G401 (cell line): ENCODE data around the gene MINAR1. TPM values are rescaled to one million over a fixed set of nuclear protein-coding genes. Genes with fewer than 3 reads are reported as not detected.

Experiments
- DNase-seq: peaks from one replicate; pipeline ENCODE4 v3.0.0-alpha.2; 2015; ENCODE audit warnings: low spot score
- in situ Hi-C: cut with HindIII; loops from 2 replicates; pipeline ENCODE4 v1.10.0; 2016; ENCODE audit warnings: low sequenced_read_pairs, mixed read lengths
- total RNA-seq: library from RNA; depleted of rRNA; stranded (reverse); fragments of >200 nt; shearing (Covaris generic); gene quantifications from 2 replicates; pipeline ENCODE4 v1.2.3, GENCODE V29; 2014

Gene MINAR1
- total RNA-seq, 1 experiment from 2014 or later: 0.20 TPM

DNA sequence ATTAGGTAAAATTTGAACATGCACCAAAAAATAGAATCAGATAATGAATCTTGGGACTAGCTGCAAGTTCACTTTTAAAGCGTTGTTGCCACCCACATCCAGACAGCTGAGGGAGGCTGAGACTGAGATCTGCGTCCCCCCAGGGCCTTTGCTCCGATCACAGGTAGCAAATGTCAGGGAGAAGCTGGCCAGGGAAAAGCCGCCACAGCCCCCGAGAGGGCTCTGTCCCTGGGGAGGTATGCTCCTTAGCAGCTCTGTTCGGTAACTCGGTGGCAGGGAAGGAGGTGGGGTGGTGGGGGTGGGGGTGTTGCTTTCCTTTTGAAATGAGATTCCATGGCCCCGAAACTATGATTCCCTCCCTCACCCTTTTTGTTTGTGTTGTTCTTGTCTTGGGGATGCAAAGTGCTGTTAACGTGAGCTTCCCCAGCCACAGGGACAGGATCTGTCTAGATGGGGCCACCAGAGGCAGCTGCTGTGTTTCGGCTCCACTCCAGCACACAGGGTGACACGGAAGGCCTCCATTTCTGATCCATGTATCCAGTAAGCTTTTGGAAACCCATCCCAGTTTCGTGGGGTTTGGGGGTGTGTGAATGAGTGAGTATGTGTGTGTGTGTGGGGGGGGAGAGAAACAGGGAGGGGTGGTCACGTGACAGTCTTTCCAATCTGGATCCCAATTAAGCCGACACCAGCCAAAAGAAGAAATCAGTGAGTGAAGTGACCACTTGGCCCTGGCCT, 1.1 kb upstream of the MINAR1 start:
- DNase-seq: peak; percentile 72
- in situ Hi-C loops: no loop called here

DNA sequence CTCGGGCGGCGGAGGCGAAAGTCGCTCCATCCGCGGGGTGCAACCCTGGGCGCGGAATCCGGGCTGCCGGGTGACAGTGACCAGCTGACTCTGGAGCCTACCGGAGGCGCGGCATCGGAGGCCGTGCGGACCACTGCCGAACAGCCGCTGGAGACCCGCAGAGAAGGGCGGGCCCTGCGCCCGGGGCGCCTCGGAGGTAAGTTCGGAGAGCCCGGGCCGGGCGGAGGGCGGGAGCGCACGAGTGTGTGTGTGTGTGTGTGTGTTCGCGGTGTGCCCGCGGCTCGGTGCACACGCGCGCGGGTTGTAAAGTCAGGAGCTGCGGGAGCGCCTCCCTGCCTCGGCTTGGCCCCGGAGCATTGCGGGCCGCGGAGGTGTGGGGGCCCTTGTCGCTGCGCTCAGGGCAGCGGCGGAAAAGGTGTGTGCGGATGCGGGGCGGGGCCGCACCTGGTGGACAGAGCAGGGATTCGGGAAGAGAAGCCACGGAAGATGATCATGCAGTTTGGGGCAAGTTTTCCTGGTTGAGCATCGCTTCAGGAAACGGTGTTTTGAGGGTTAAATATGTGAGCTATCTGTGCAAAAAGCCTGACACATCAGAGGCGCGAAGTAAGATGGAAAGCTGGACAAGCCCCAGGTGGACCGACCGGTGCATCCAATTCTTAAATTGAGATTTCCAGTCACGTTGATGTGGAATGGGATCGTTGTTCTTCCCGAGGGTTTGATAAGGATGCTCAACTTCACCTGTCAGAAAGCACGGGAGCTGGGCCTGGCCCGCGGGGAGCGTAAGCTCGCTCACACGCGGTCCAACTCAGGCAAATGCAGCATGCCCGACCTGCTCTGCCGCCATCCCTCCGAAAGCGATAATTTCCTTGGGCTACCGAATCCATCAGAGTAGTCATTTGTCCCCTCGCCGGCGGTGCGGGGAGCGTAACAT, 474 bp downstream of the MINAR1 start:
- in situ Hi-C loops: no loop called here
- DNase-seq: peak; percentile 74

DNA sequence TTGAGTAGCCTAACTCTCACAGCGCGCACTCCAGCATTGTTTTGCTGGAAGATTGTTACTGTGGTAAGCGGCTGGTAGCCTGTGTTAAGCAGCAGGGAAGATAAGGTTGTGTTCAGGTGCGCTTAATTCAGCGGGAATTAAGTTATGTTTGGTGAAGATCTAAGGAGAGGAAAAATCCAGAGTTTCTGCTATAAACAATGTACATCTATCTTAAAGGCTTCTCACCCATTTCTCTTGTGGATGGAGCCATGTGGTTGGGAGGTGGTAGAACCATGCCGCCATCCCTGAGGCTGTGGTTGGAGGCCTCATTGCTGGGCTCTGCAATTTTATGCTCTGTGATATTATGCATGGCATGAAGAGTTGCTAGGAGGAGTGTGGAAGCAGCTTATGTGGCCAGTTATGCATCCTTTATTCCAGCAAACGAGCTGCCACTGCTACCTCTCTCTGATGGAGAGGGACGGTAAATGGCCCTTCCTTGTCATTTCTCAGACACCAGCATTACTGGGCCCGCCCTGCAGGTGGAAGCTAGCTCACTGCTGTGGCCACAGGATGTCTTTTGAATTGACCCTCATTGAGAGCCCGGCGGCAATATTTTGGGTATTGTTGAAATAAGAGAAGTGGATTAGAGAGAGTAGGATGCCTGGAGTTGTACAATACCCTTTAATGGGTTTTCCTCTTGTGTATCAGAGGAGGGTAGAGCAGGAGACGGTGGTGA, 1.3 kb downstream of the MINAR1 start:
- in situ Hi-C loops: no loop called here
- DNase-seq: peak; percentile 80

DNA sequence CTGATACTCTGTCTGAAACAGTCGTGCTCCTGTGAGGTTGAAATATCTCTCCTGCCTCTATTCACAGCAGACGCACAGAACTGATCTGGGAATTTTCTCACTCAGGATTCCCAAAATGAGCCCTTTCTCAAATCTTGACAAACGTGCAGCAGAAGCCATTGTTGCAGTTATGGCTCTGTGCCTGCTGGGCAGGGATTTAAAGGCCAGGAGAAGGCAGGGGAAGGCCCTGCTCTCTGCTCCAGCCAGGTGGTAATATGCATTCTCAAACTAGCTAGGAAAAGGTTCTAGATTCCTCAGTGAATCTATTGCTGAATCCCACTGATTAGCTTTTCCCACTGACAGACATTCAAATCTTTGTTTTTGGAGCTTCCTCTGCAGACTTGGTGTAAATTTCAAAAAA, 2.2 kb downstream of the MINAR1 start:
- DNase-seq: peak; percentile 74

DNA sequence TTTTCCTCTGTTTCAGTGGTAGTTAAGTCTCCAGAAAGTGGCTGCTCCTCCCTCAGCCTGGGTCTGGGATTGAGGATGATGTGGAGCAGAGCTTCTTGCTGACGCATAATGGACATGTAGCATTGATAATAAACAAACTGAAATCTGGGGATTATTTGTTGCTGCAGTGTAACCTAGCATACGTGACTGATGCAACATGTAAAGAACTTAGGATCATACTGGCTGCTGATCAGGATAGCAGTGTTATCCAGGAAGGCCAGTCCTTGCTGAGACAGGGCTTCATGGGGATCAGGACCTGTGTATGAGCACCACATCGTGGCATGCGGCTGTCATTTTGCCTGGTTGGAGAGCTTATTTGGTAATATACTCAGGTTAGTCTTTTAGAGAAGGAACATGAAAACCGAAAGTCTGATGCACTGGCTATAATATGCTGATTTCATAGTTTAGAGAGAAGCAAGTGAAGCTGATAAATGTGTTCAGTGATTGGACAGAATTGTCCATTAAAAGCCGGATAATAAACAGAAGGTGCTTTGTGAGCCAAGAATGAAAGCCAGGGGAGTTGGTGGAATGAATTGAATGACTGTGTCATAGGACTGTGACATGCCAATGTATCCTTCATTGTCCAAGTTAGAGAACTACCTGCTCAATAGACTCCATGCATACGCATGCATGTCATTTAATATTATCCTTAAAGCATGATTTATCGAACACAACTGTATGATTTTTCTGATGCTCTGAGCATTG, 4.1 kb downstream of the MINAR1 start:
- no peak for DNase-seq
- in situ Hi-C loops: no loop called here

More for the DNA sequence above, 2.2 kb downstream of the MINAR1 start:
- in situ Hi-C loops: no loop called here

DNA sequence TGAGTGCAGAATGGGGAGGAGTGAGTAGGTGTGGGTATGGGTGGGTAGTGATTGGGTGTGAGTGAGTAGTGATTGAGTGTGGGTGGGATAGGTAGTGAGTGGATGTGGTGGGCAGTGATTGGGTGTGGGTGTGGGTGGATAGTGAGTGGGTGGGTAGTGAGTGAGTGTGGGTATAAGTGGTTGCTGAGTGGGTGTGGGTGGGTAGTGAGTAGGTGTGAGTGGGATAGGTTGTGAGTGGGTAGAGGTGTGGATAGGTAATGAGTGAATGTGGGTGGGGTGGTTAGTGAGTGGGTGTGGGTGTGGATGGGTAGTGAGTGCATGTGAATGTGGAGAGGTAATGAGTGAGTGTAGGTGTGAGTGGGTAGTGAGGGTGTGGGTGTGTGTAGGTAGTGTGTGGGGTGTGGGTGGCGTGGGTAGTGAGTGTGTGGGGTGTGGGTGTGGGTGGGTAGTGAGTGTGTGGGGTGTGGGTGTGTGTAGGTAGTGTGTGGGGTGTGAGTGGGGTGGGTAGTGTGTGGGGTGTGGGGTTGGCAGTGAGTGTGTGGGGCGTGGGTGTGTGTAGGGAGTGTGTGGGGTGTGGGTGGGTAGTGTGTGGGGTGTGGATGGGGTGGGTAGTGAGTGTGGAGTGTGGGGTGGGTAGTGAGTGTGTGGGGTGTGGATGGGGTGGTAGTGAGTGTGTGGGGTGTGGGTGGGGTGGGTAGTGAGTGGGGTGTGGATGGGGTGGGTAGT, 5.3 kb downstream of the MINAR1 start:
- in situ Hi-C loops: no loop called here
- no peak for DNase-seq

DNA sequence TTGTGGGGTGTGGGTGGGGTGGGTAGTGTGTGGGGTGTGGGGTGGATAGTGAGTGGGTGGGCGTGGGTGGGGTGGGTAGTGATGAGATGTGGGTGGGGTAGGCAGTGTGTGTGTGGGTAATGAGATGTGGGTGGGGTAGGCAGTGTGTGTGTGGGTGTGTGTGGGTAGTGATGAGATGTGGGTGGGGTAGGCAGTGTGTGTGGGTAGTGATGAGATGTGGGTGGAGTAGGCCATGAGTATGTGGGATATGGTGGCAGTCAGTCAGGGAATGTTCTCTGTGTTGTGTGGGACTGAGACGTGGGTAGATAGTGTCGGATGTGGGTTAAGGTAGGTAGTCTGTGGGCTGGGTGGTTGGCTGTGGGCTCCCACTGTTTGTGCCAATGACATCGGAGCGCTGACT, 7.1 kb downstream of the MINAR1 start:
- in situ Hi-C loops: no loop called here
- no peak for DNase-seq

DNA sequence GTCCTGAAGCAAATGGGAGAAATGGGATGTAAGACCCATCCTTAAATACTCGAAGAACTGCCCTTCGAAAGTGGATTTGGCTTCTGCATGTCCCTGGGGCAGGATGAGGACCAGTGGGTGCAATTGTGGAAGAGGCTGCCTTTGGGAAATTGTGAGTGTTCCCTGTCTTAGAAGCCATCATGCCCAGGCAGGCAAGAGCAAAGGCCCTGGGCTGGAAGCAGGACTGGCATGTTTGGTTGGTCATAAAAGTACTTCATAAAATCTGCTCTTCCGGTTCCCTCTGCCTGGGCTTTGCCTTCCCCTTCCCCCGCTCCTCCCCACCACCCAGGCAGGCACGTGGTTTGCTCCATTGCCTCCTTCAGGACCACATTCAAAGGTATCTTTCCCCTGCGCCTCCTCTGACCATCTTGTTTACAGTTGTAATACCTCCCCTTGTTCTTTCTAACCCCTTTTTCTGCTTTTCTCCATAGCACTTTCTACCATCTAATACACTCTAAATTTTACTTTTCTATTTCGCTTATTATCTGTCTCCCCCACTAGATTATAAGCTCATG, 8.3 kb downstream of the MINAR1 start:
- no peak for DNase-seq
- in situ Hi-C loops: no loop called here

DNA sequence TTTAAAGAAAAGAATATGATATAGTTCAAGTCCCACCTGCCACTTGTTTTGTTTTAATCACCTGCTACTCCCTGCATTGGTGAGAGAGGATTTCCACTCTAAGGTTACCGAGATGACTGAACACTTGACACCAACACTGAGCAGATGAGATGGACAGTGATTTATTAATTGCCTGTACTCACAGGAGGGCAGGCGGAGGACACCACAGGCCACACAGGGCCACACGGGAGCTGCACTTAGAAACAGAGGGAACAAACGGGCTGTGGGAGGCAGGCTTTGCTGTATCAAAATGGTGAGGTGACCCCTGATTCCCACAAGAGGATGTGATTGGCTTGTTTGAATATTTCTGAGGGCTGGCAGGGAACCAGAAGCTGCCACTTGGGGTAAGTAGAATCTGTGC, 10.8 kb downstream of the MINAR1 start:
- no peak for DNase-seq
- in situ Hi-C loops: no loop called here

DNA sequence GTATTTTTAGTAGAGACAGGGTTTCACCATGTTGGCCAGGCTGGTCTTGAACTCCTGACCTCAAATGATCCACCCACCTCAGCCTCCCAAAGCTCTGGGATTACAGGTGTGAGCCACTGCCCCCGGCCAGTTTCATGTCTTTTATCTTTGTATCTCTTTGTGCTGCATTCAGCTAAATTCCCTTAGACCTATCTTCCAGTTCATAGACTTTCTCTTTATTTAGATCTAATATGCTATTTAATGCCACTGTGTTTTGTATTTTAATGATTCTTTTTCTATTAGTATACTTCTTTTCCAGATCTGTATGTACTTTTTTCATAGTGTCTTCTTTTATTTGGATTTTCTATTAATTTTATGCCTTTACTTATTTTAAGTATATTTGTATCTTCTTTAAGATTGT, 14.9 kb downstream of the MINAR1 start:
- in situ Hi-C loops: no loop called here

DNA sequence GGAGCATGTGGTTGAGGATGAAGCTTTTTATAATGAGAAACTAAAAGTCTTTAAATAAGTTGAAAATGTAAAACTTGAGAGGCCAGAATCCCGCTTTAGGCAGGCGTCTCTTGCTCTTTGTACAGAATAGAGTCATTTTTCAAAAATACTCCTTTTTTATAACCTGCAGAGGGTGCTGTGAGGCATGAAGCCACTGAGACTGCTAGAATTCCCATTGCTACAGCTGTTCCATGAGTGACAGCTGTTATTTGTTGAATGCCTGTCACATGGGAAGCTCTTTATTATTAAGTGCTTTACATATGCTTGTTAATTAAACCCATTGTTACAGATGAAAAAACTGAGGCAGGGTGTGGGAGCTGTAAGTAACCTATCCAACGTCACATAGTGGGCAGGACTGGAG, 18.5 kb downstream of the MINAR1 start:
- in situ Hi-C loops: no loop called here
- no peak for DNase-seq

More for the DNA sequence above, 14.9 kb downstream of the MINAR1 start:
- DNase-seq: no peak

DNA sequence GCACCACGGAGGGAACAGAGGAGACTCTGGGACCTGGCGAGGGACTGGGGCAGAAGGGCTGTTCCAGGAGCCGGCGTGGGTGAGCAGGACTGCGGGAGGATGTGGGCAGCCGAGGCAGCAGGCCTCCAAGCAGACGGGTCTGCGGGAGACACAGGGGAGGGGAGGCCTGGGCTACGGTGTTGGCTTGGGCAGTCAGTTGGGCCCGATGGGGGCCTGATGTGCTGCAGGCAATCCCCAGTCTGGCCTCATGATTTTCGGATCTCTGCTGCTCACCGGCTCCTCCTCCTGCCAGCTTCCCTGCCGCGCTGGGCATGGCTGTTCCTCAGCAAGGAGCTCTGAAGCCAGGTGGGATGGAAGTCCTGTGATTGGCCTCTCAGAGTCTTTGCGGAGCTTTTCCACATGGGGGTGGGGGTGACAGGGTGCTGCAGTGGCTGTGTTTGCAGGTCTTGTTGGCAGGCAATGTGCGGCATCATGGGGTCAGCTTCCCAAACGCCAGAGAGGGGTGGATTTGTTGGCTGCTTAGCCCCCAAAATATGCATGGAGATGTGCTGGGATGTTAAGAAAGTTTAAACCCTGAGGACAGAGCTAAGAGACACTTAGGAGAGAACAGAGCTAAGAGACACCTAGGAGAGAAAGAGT, 19.3 kb downstream of the MINAR1 start:
- DNase-seq: peak; percentile 85
- in situ Hi-C loops: no loop called here

DNA sequence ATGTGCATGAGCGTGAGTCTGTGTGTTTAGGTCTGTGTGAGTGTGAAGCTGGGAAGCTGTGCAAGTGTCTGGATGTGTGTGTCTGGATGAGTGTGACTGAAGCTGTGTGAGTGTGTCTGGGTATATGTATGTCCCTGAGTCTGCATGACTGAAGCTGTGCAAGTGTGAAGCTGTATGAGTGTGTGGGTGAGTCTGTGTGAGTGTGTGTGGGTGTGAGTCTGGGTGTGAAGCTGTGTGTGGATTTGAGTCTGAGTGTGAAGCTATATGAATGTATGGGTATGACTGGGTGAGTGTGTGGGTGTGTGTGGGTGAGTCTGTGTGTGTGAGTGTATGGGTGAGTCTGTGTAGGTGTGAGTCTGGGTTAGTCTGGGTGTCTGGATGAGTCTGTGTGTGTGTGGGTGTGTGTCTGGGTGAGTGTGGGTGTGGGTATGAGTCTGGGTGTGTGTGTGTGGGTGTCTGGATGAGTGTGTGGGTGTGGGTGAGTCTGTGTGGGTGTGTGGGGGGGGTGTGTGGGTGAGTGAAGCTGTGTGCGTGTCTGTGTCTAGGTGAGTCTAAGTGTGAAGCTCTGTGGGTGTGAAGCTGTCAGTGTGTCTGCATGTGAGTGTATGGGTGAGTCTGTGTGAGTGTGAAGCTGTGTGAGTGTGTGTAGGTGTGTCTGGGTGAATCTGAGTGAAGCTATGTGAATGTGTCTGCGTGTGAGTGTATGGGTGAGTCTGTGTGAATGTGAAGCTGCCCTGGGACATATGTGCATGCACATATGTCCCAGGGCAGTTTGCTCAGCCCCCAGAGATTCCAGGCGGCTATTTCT, 20.3 kb downstream of the MINAR1 start:
- DNase-seq: no peak
- in situ Hi-C loops: no loop called here

DNA sequence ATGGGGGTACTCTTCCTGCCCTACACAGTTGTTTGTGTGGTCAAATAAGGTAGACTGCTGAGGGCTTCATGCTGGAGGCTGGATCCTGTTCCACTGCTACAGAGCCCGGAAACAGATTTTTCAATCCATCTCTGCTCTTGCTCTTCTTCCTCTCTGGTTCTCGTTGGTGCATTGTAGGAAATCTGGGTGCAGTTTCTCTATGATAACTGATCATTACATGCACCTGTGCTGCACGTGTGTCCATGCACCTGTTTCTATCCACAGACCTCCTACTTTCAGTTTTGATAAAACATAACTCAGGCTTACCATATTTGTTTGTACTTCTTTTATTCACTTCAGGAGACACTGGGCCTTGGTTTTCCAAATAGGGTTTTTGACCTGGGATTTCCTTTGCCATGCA, 21.3 kb downstream of the MINAR1 start:
- DNase-seq: no peak

DNA sequence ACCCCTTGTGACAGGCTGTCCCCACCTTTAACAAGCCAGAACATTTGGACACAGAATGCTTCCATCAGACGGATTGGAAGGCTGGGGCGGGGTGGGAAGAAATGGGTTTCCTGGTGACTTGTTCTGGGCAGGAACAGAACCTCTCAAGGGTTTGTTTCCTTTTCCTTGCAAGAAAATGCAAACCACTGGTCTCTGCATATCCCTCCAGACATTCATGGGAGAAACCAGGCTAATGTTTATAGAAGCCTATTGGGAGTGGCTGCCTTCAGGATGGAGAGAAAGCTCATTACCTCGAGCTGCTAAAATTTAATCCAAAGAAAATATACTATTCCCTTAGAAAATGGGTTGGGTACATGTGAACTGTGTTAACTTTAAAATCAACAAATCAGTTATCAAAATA, 21.9 kb downstream of the MINAR1 start:
- no peak for DNase-seq
- in situ Hi-C loops: no loop called here

More for the DNA sequence above, 21.3 kb downstream of the MINAR1 start:
- in situ Hi-C loops: no loop called here

DNA sequence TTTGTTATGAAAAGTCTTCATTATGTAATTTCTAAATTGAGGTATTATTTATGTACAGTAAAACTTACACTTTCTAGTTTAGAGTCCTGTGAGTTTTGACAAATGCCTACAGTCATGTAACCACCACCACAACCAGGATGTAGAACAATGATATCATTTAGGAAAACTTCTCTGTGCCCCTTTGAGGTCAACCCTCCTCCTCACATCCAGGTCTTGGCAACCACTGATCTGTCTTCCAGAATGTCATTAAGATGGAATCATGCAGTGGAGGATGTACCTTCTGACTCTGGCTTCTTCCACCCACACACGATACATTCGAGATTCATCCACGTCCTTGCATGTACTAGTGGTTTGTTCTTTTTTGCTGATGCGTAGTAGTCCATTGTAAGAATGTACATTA, 23.2 kb downstream of the MINAR1 start:
- DNase-seq: no peak
- in situ Hi-C loops: no loop called here

DNA sequence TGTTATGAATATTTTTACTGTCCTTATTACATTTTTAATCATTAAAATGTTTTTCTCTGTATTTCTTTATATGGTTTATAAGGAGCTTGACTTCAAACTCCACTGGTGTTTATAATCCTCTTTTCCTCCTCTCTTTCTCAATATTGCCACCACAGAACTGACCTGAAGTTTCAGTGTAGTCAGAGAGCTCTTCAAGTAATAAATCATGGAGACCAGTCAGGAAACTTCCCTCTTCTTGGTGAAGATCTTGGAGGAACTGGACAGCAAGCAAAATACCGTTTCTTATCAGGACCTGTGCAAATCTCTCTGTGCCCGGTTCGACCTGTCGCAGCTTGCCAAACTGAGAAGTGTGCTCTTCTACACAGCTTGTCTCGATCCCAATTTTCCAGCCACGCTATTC, 23.8 kb downstream of the MINAR1 start:
- in situ Hi-C loops: no loop called here
- DNase-seq: no peak
